B cell (primary cell): ENCODE measurements around the gene TSEN34. TPM values are rescaled to one million over a fixed set of nuclear protein-coding genes. Genes with fewer than 3 reads are reported as not detected.

Experiments used
- ATAC-seq: fragments of 200-7000 bp; cut with Tn5 transposase; one replicate; pipeline ENCODE4 v1.10.0; 2021; ENCODE audit warnings: low read depth, mild to moderate bottlenecking, moderate number of reproducible peaks, moderate library complexity
- CTCF ChIA-PET: fragments of 350-600 bp; sonication (Branson Sonifier 250); formaldehyde crosslinking; loops from one replicate; lab custom pipeline; 2021; ENCODE audit warnings: antibody characterized with exemption, inconsistent platforms; lab: Charles Lee
- POLR2A ChIA-PET: fragments of 350-600 bp; sonication (Branson Sonifier 250); formaldehyde crosslinking; loops from one replicate; lab custom pipeline; 2021; ENCODE audit warnings: antibody characterized with exemption; lab: Charles Lee
- DNase-seq: peaks from one replicate; pipeline ENCODE4 v3.0.0; 2013
- H2AFZ ChIP-seq: 2 replicates; pipeline ENCODE4 v1.6.1; 2012; ENCODE audit warnings: mild to moderate bottlenecking, low read depth, low read length; ENCODE audit not compliant: insufficient read depth, poor library complexity, severe bottlenecking
- H3K27ac ChIP-seq, 2 donors: 1 replicate in 1 of 2; 2 replicates in 1 of 2; pipeline ENCODE4 v1.5.1; 2012 to 2013; ENCODE audit warnings: low read length in 2 of 2, mild to moderate bottlenecking in 2 of 2, moderate library complexity in 1 of 2
- H3K27me3 ChIP-seq, 4 experiments: fragments of 200-600 bp in 1 of 4; sonication (generic) in 1 of 4; replicated peaks in 1 of 4; 1 replicate in 2 of 4; 2 replicates in 2 of 4; pipeline versions ENCODE4 v1.6.1 to v1.7.0; 2013 to 2016; ENCODE audit warnings: low read length in 3 of 4, mild to moderate bottlenecking in 2 of 4, mixed read lengths in 1 of 4, moderate library complexity in 1 of 4; ENCODE audit not compliant: insufficient read depth in 4 of 4, control insufficient read depth in 3 of 4; ENCODE audit errors: control extremely low read depth in 1 of 4
- H3K36me3 ChIP-seq, 2 experiments: replicated peaks in 1 of 2; 1 replicate in 1 of 2; 2 replicates in 1 of 2; pipeline versions ENCODE4 v1.6.1 to v1.7.1; 2013; ENCODE audit warnings: low read length in 1 of 2; ENCODE audit not compliant: insufficient read depth in 2 of 2, control insufficient read depth in 1 of 2; ENCODE audit errors: control extremely low read depth in 1 of 2, extremely low read depth in 1 of 2
- H3K4me1 ChIP-seq, 2 donors: fragments of 200-600 bp in 1 of 2; sonication (generic) in 1 of 2; 1 replicate in 1 of 2; 2 replicates in 1 of 2; pipeline versions ENCODE4 v1.5.1 to v1.6.1; 2013 to 2017; ENCODE audit warnings: low read length in 2 of 2; ENCODE audit not compliant: control insufficient read depth in 2 of 2, insufficient read depth in 2 of 2
- H3K4me2 ChIP-seq: replicated peaks from 2 replicates; pipeline ENCODE3; 2012; ENCODE audit warnings: mild to moderate bottlenecking, low read depth, low read length; ENCODE audit not compliant: poor library complexity, severe bottlenecking
- H3K4me3 ChIP-seq, 5 experiments: fragments of 200-600 bp in 1 of 5; sonication (generic) in 1 of 5; 1 replicate in 3 of 5; 2 replicates in 2 of 5; pipeline versions ENCODE4 v1.5.1 to v1.7.0; 2011 to 2016; ENCODE audit warnings: low read length in 4 of 5, mild to moderate bottlenecking in 4 of 5, low read depth in 2 of 5, control low read depth in 1 of 5, moderate library complexity in 1 of 5; ENCODE audit not compliant: insufficient read depth in 1 of 5; ENCODE audit errors: control extremely low read depth in 1 of 5, extremely low read depth in 1 of 5
- H3K79me2 ChIP-seq: fragments of 200-600 bp; sonication (generic); one replicate; pipeline ENCODE4 v1.6.0; 2016; ENCODE audit warnings: low read length; ENCODE audit not compliant: control insufficient read depth, insufficient read depth
- H3K9ac ChIP-seq: fragments of 200-600 bp; sonication (generic); 2 replicates; pipeline ENCODE4 v1.6.1; 2017; ENCODE audit warnings: mild to moderate bottlenecking, low read length, moderate library complexity
- H3K9me3 ChIP-seq, 3 donors: one replicate each; pipeline versions ENCODE4 v1.6.1 to v1.7.1; 2013; ENCODE audit warnings: low read length in 2 of 3; ENCODE audit not compliant: control insufficient read depth in 2 of 3, insufficient read depth in 1 of 3; ENCODE audit errors: control extremely low read depth in 1 of 3
- H4K20me1 ChIP-seq: 2 replicates; pipeline ENCODE4 v1.6.0; 2012; ENCODE audit warnings: mild to moderate bottlenecking, low read length; ENCODE audit not compliant: insufficient read depth, control insufficient read depth, poor library complexity, severe bottlenecking
- H3K27ac Mint-ChIP-seq: one replicate; pipeline ENCODE4 v1.8.0; 2021; ENCODE audit warnings: mixed read lengths
- H3K27me3 Mint-ChIP-seq: one replicate; pipeline ENCODE4 v1.8.0; 2021; ENCODE audit warnings: mixed read lengths
- H3K4me1 Mint-ChIP-seq: one replicate; pipeline ENCODE4 v1.8.0; 2021; ENCODE audit warnings: mixed read lengths
- H3K4me3 Mint-ChIP-seq: one replicate; pipeline ENCODE4 v1.8.0; 2021; ENCODE audit warnings: mixed read lengths
- H3K9me3 Mint-ChIP-seq: one replicate; pipeline ENCODE4 v1.8.0; 2022; ENCODE audit warnings: mixed read lengths; ENCODE audit not compliant: insufficient read depth
- EZH2 ChIP-seq: IDR thresholded peaks from 2 replicates; pipeline ENCODE4 v1.6.1; 2012; ENCODE audit warnings: borderline replicate concordance, low read depth, mild to moderate bottlenecking, moderate library complexity, low read length; ENCODE audit not compliant: insufficient read depth, poor library complexity, severe bottlenecking
- WGBS: methylation state at CpG from one replicate; pipeline ENCODE4 v1.1.5; 2013; ENCODE audit warnings: missing lambda C conversion rate; ENCODE audit not compliant: insufficient coverage; 5-methylcytosine and 5-hydroxymethylcytosine counted together
- intact Hi-C: fragments of 100-400 bp; cut with micrococcal nuclease; formaldehyde crosslinking; loops from one replicate; pipeline ENCODE4 v1.10.0; 2022
- polyA plus RNA-seq: library from polyadenylated mRNA; depleted of rRNA; stranded (reverse); fragments of >200 nt; gene quantifications from 2 replicates; pipeline ENCODE4 v1.2.3, GENCODE V29; 2012
- total RNA-seq, 2 donors: library from RNA; stranded (reverse); fragments of 120-200 nt in 1 of 2; gene quantifications; 1 replicate in 1 of 2; 2 replicates in 1 of 2; pipeline versions ENCODE4 v1.2.3 to v1.2.4, GENCODE V29; 2013 to 2022
- TF ChIP-seq, protein P1 (sequence below): fragments of 200-600 bp; IDR thresholded peaks from one replicate; pipeline ENCODE4 v1.8.0; 2022; ENCODE audit warnings: antibody characterized with exemption, mild to moderate bottlenecking

TSEN34 gene
- total and polyA plus RNA-seq, 2 donors (not counting 1 experiment from before 2014, with no cell fraction given), result 17.6 to 25.1 TPM

DNA sequence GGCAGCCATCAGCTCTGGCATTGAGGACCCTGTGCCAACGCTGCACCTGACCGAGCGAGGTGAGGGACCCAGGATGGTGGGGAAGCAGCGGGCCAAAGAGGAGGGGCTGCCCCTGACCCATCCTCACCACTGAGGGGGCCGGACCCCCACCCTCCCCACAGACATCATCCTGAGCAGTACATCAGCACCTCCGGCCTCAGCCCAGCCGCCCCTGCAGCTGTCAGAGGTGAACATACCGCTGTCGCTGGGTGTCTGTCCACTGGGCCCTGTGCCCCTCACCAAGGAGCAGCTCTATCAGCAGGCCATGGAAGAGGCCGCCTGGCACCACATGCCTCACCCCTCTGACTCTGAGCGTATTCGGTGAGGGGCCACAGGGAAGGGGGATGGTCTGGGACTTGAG lies 38.8 kb upstream of the TSEN34 start:
- no peak overlapping the region for H3K4me3 ChIP-seq
- H3K4me2 ChIP-seq, result no peak overlapping the region
- no peaks in the 10 kb centered on the region for H3K27me3 Mint-ChIP-seq
- no peaks in the 10 kb centered on the region for H3K9me3 ChIP-seq
- POLR2A ChIA-PET, result no interaction called here
- ATAC-seq, result no peak
- H3K4me1 ChIP-seq, result no peaks in the 10 kb centered on the region
- CTCF ChIA-PET, result no interaction called here
- no peak overlapping the region for H3K27ac ChIP-seq
- no peak overlapping the region for H3K4me3 Mint-ChIP-seq
- no peak for DNase-seq
- no peaks in the 10 kb centered on the region for H3K27me3 ChIP-seq
- intact Hi-C loops, result no loop called here
- H3K9ac ChIP-seq, result no peak overlapping the region
- H3K79me2 ChIP-seq, result peaks cover 4% of the 10 kb centered on the region
- peaks cover 2 to 80% of the 10 kb centered on the region in 2 experiments for H3K36me3 ChIP-seq
- 100% methylated on average over 12 of the region's 12 CpGs for WGBS
- peaks cover 80% of the 10 kb centered on the region for H4K20me1 ChIP-seq
- H2AFZ ChIP-seq, result no peak overlapping the region
- no peaks in the 10 kb centered on the region for H3K9me3 Mint-ChIP-seq
- peaks cover 4% of the 10 kb centered on the region for H3K4me1 Mint-ChIP-seq
- H3K27ac Mint-ChIP-seq, result no peak overlapping the region
- TF ChIP-seq EZH2, result no peak
- TF ChIP-seq, protein P1, sequence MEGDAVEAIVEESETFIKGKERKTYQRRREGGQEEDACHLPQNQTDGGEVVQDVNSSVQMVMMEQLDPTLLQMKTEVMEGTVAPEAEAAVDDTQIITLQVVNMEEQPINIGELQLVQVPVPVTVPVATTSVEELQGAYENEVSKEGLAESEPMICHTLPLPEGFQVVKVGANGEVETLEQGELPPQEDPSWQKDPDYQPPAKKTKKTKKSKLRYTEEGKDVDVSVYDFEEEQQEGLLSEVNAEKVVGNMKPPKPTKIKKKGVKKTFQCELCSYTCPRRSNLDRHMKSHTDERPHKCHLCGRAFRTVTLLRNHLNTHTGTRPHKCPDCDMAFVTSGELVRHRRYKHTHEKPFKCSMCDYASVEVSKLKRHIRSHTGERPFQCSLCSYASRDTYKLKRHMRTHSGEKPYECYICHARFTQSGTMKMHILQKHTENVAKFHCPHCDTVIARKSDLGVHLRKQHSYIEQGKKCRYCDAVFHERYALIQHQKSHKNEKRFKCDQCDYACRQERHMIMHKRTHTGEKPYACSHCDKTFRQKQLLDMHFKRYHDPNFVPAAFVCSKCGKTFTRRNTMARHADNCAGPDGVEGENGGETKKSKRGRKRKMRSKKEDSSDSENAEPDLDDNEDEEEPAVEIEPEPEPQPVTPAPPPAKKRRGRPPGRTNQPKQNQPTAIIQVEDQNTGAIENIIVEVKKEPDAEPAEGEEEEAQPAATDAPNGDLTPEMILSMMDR, result no peak

DNA sequence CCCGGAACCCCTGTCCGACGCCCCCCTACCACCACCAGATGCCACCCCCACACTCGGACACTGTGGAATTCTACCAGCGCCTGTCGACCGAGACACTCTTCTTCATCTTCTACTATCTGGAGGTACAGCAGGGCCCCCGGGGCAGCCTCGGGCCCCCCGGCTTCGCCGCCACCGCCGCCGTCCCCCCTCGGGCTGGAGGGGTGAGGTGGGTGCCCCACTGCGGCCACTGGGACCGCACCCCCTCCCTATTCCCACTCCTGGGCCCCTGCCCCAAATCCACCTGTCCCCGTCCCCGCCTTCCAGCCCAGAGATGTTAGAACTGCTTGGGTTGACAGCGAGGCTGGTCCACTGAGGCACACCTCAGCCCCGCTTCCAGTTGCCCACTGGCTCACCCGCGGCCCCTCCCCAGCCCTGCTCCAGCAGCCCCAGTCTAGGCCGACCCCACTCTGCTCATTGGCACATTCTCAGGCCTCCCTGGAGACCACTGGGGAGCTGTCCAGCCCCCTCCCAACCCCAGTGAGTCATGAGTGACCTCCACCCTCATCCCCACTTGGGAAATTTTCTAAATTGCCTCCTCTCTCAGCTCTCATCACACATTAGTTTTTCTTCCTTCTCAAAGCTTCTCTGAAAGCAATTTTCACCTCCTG lies 38.1 kb upstream of the TSEN34 start:
- WGBS, result 96% methylated on average over 16 of the region's 25 CpGs
- peaks cover 4% of the 10 kb centered on the region for H3K4me1 Mint-ChIP-seq
- H3K79me2 ChIP-seq, result peaks cover 9% of the 10 kb centered on the region
- DNase-seq, result no peak
- no peaks in the 10 kb centered on the region for H3K27me3 Mint-ChIP-seq
- H3K4me3 Mint-ChIP-seq, result no peak overlapping the region
- no peaks in the 10 kb centered on the region for H3K9me3 Mint-ChIP-seq
- H3K9me3 ChIP-seq, result no peaks in the 10 kb centered on the region
- H3K27me3 ChIP-seq, result no peaks in the 10 kb centered on the region
- H2AFZ ChIP-seq, result no peak overlapping the region
- intact Hi-C loops, result no loop called here
- POLR2A ChIA-PET, result interaction anchor here (0.6 kb wide), 1 partner anchor 275 kb away, joined by 4 read pairs; no protein-coding TSS in a partner anchor
- H3K27ac ChIP-seq, result no peak overlapping the region
- TF ChIP-seq, protein P1, result no peak
- no peak for TF ChIP-seq EZH2
- CTCF ChIA-PET, result no interaction called here
- no peak overlapping the region for H3K4me3 ChIP-seq
- no peak overlapping the region for H3K4me2 ChIP-seq
- H3K27ac Mint-ChIP-seq, result no peak overlapping the region
- H3K36me3 ChIP-seq, result peaks cover 2 to 80% of the 10 kb centered on the region in 2 experiments
- peaks cover 0 to 1% of the 10 kb centered on the region in 2 donors for H3K4me1 ChIP-seq
- peaks cover 76% of the 10 kb centered on the region for H4K20me1 ChIP-seq
- no peak overlapping the region for H3K9ac ChIP-seq
- no peak for ATAC-seq
